B cell (primary cell): ENCODE data around the gene OGT.
"Not testable (repeated sequence)": the region's sequence is repeated elsewhere in the genome, so short reads cannot be mapped to it uniquely, and the experiment has no call there.

Experiments
- EZH2 ChIP-seq: IDR thresholded peaks from 2 replicates; pipeline ENCODE4 v1.6.1; 2012; ENCODE audit warnings: borderline replicate concordance, low read depth, mild to moderate bottlenecking, moderate library complexity, low read length; ENCODE audit not compliant: insufficient read depth, poor library complexity, severe bottlenecking
- TF ChIP-seq, protein P1 (sequence below): fragments of 200-600 bp; IDR thresholded peaks from one replicate; pipeline ENCODE4 v1.8.0; 2022; ENCODE audit warnings: antibody characterized with exemption, mild to moderate bottlenecking

GRCh38 chrX:71502080-71502479, 30.8 kb upstream of the OGT start:
- TF ChIP-seq EZH2: not testable (repeated sequence)
- TF ChIP-seq, protein P1, sequence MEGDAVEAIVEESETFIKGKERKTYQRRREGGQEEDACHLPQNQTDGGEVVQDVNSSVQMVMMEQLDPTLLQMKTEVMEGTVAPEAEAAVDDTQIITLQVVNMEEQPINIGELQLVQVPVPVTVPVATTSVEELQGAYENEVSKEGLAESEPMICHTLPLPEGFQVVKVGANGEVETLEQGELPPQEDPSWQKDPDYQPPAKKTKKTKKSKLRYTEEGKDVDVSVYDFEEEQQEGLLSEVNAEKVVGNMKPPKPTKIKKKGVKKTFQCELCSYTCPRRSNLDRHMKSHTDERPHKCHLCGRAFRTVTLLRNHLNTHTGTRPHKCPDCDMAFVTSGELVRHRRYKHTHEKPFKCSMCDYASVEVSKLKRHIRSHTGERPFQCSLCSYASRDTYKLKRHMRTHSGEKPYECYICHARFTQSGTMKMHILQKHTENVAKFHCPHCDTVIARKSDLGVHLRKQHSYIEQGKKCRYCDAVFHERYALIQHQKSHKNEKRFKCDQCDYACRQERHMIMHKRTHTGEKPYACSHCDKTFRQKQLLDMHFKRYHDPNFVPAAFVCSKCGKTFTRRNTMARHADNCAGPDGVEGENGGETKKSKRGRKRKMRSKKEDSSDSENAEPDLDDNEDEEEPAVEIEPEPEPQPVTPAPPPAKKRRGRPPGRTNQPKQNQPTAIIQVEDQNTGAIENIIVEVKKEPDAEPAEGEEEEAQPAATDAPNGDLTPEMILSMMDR: not testable (repeated sequence)
